Left renal cortex interstitium (tissue), 4 donors: ENCODE results near the gene RAB22A. TPM values are rescaled to one million over a fixed set of nuclear protein-coding genes. Genes with fewer than 3 reads are reported as not detected.

ENCODE experiments used
- DNase-seq, 4 donors: peaks; one replicate each; pipeline ENCODE4 v3.0.0-alpha.2; 2013; ENCODE audit warnings: low read depth in 4 of 4, low spot score in 2 of 4, missing footprints in 1 of 4
- polyA plus RNA-seq, 4 donors: library from polyadenylated mRNA; unstranded; fragments of 120-200 nt; gene quantifications; one replicate each; pipeline ENCODE4 v1.2.1, GENCODE V29; 2013; ENCODE audit not compliant: insufficient read length in 4 of 4

The RAB22A gene
- polyA plus RNA-seq, 4 donors = 16.2 to 24.0 (median 19.1) TPM

GRCh38 chr20:58297394-58297793, 12.1 kb upstream of the RAB22A start:
- no peak for DNase-seq

- peak in 1 of 4 donors; percentile 41 for DNase-seq
Observed at GRCh38 chr20:58300321-58300720, 9.2 kb upstream of the RAB22A start.

GRCh38 chr20:58303547-58303946, 6.0 kb upstream of the RAB22A start:
- DNase-seq = no peak

- DNase-seq = no peak
Observed at GRCh38 chr20:58305061-58305460, 4.5 kb upstream of the RAB22A start.

- no peak for DNase-seq
Observed at GRCh38 chr20:58306421-58307261, 2.9 kb upstream of the RAB22A start.

- DNase-seq = no peak
Observed at GRCh38 chr20:58307270-58307669, 2.2 kb upstream of the RAB22A start.

GRCh38 chr20:58308290-58308679, 1.2 kb upstream of the RAB22A start:
- DNase-seq = no peak

- DNase-seq = peak in 1 of 4 donors; percentile 23
Observed at GRCh38 chr20:58308680-58309527, 611 bp upstream of the RAB22A start.

GRCh38 chr20:58310291-58310782, 822 bp downstream of the RAB22A start:
- DNase-seq = no peak

- no peak for DNase-seq
Observed at GRCh38 chr20:58312836-58313235, 3.3 kb downstream of the RAB22A start.

- DNase-seq = no peak
Observed at GRCh38 chr20:58313396-58313795, 3.9 kb downstream of the RAB22A start.

- DNase-seq = no peak
Observed at GRCh38 chr20:58321205-58321604, 11.7 kb downstream of the RAB22A start.

GRCh38 chr20:58322083-58322482, 12.6 kb downstream of the RAB22A start:
- DNase-seq = no peak

GRCh38 chr20:58325912-58326311, 16.4 kb downstream of the RAB22A start:
- no peak for DNase-seq

- DNase-seq = no peak
Observed at GRCh38 chr20:58327211-58327610, 17.7 kb downstream of the RAB22A start.

- DNase-seq = no peak
Observed at GRCh38 chr20:58328836-58329235, 19.3 kb downstream of the RAB22A start.

- no peak for DNase-seq
Observed at GRCh38 chr20:58329711-58330110, 20.2 kb downstream of the RAB22A start.

GRCh38 chr20:58330249-58330648, 20.7 kb downstream of the RAB22A start:
- DNase-seq = no peak

GRCh38 chr20:58330687-58331086, 21.2 kb downstream of the RAB22A start:
- DNase-seq = no peak

GRCh38 chr20:58331961-58332551, 22.5 kb downstream of the RAB22A start:
- DNase-seq = no peak

GRCh38 chr20:58339741-58340140, 30.2 kb downstream of the RAB22A start:
- no peak for DNase-seq
